ENCODE data around the gene SLC22A1. TPM values are rescaled to one million over a fixed set of nuclear protein-coding genes. Genes with fewer than 3 reads are reported as not detected.

SLC22A1 gene
- total RNA-seq, 2 experiments from 2014 or later: 1.2 to 1.8 TPM

GRCh38 chr6:160170018-160170680 lies 48.5 kb downstream of the SLC22A1 start:
- Mint-ChIP-seq H3K27me3 (peaks cover 4% of the 10 kb centered on the region), H3K36me3 (no peaks in the 10 kb centered on the region), H3K4me3 (no peak overlapping the region), H3K27ac (no peak overlapping the region), H3K4me1 (no peaks in the 10 kb centered on the region), H3K9me3 (no peaks in the 10 kb centered on the region)
- POLR2A ChIA-PET: interaction anchor here (0.5 kb wide), 1 partner anchor 1759 kb away, joined by 5 read pairs; no protein-coding TSS in a partner anchor
- no peak for DNase-seq
- ATAC-seq (ENCODE audit: low read depth): no peak

- POLR2A ChIA-PET: no interaction called here
- H3K27me3 Mint-ChIP-seq: peaks cover 11% of the 10 kb centered on the region
- DNase-seq: no peak
- no peaks in the 10 kb centered on the region for H3K36me3 Mint-ChIP-seq
- no peak overlapping the region for H3K27ac Mint-ChIP-seq
- no peak for ATAC-seq (ENCODE audit: low read depth)
- H3K4me1 Mint-ChIP-seq: no peaks in the 10 kb centered on the region
- no peak overlapping the region for H3K4me3 Mint-ChIP-seq
- no peaks in the 10 kb centered on the region for H3K9me3 Mint-ChIP-seq
These were observed 51.1 kb downstream of the SLC22A1 start for GRCh38 chr6:160172704-160173103.

- Mint-ChIP-seq H3K36me3 (no peaks in the 10 kb centered on the region), H3K4me1 (no peaks in the 10 kb centered on the region)
- POLR2A ChIA-PET: no interaction called here
These were observed 52.4 kb downstream of the SLC22A1 start for GRCh38 chr6:160173806-160174527.

GRCh38 chr6:160174681-160175080 lies 53.1 kb downstream of the SLC22A1 start:
- no peak for ATAC-seq (ENCODE audit: low read depth)

More at GRCh38 chr6:160173806-160174527, 52.4 kb downstream of the SLC22A1 start:
- DNase-seq: no peak
- Mint-ChIP-seq H3K9me3 (no peaks in the 10 kb centered on the region), H3K27me3 (peaks cover 11% of the 10 kb centered on the region), H3K27ac (no peak overlapping the region), H3K4me3 (no peak overlapping the region)
- no peak for ATAC-seq (ENCODE audit: low read depth)

GRCh38 chr6:160177220-160177619 lies 55.6 kb downstream of the SLC22A1 start:
- no peaks in the 10 kb centered on the region for H3K9me3 Mint-ChIP-seq
- POLR2A ChIA-PET: no interaction called here
- DNase-seq (no peak), ATAC-seq (ENCODE audit: low read depth) (no peak)
- H3K36me3 Mint-ChIP-seq: no peaks in the 10 kb centered on the region
- peaks cover 15% of the 10 kb centered on the region for H3K27me3 Mint-ChIP-seq
- H3K4me3 Mint-ChIP-seq: no peak overlapping the region
- H3K27ac Mint-ChIP-seq: no peak overlapping the region
- H3K4me1 Mint-ChIP-seq: no peaks in the 10 kb centered on the region

More at GRCh38 chr6:160174681-160175080, 53.1 kb downstream of the SLC22A1 start:
- no peaks in the 10 kb centered on the region for H3K9me3 Mint-ChIP-seq
- H3K36me3 Mint-ChIP-seq: no peaks in the 10 kb centered on the region
- H3K27me3 Mint-ChIP-seq: peaks cover 11% of the 10 kb centered on the region
- no peaks in the 10 kb centered on the region for H3K4me1 Mint-ChIP-seq
- H3K27ac Mint-ChIP-seq: no peak overlapping the region
- POLR2A ChIA-PET: no interaction called here
- DNase-seq: no peak
- H3K4me3 Mint-ChIP-seq: no peak overlapping the region

- Mint-ChIP-seq H3K27me3 (peaks cover 15% of the 10 kb centered on the region), H3K9me3 (no peaks in the 10 kb centered on the region), H3K27ac (no peak overlapping the region), H3K36me3 (no peaks in the 10 kb centered on the region), H3K4me1 (no peaks in the 10 kb centered on the region), H3K4me3 (no peak overlapping the region)
- POLR2A ChIA-PET: no interaction called here
- ATAC-seq (ENCODE audit: low read depth) (no peak), DNase-seq (no peak)
These were observed 56.7 kb downstream of the SLC22A1 start for GRCh38 chr6:160178271-160178670.

- Mint-ChIP-seq H3K9me3 (no peaks in the 10 kb centered on the region), H3K36me3 (no peaks in the 10 kb centered on the region), H3K4me1 (no peaks in the 10 kb centered on the region), H3K27ac (no peak overlapping the region), H3K27me3 (peaks cover 19% of the 10 kb centered on the region), H3K4me3 (no peak overlapping the region)
- POLR2A ChIA-PET: no interaction called here
- ATAC-seq (ENCODE audit: low read depth) (no peak), DNase-seq (no peak)
These were observed 59.1 kb downstream of the SLC22A1 start for GRCh38 chr6:160180706-160181105.

- no peak overlapping the region for H3K4me3 Mint-ChIP-seq
- DNase-seq (no peak), ATAC-seq (ENCODE audit: low read depth) (no peak)
- peaks cover 4% of the 10 kb centered on the region for H3K27me3 Mint-ChIP-seq
- H3K4me1 Mint-ChIP-seq: no peaks in the 10 kb centered on the region
- POLR2A ChIA-PET: no interaction called here
- peaks cover 6% of the 10 kb centered on the region for H3K9me3 Mint-ChIP-seq
- no peaks in the 10 kb centered on the region for H3K36me3 Mint-ChIP-seq
- H3K27ac Mint-ChIP-seq: no peak overlapping the region
These were observed 67.2 kb downstream of the SLC22A1 start for GRCh38 chr6:160188773-160189172.

GRCh38 chr6:160190081-160190480 lies 68.5 kb downstream of the SLC22A1 start:
- Mint-ChIP-seq H3K4me3 (no peak overlapping the region), H3K27me3 (peaks cover 2% of the 10 kb centered on the region), H3K36me3 (no peaks in the 10 kb centered on the region), H3K9me3 (peaks cover 12% of the 10 kb centered on the region), H3K4me1 (no peaks in the 10 kb centered on the region), H3K27ac (no peak overlapping the region)
- DNase-seq: no peak
- no peak for ATAC-seq (ENCODE audit: low read depth)
- POLR2A ChIA-PET: no interaction called here

GRCh38 chr6:160190973-160191372 lies 69.4 kb downstream of the SLC22A1 start:
- Mint-ChIP-seq H3K27me3 (peaks cover 4% of the 10 kb centered on the region), H3K9me3 (peaks cover 14% of the 10 kb centered on the region), H3K4me1 (no peaks in the 10 kb centered on the region), H3K4me3 (no peak overlapping the region), H3K36me3 (no peaks in the 10 kb centered on the region), H3K27ac (no peak overlapping the region)
- ATAC-seq (ENCODE audit: low read depth) (no peak), DNase-seq (no peak)
- POLR2A ChIA-PET: no interaction called here

- no peak overlapping the region for H3K27ac Mint-ChIP-seq
- DNase-seq (no peak), ATAC-seq (ENCODE audit: low read depth) (no peak)
- H3K27me3 Mint-ChIP-seq: peaks cover 4% of the 10 kb centered on the region
- H3K9me3 Mint-ChIP-seq: peaks cover 14% of the 10 kb centered on the region
- H3K36me3 Mint-ChIP-seq: no peaks in the 10 kb centered on the region
- no peaks in the 10 kb centered on the region for H3K4me1 Mint-ChIP-seq
- POLR2A ChIA-PET: no interaction called here
- no peak overlapping the region for H3K4me3 Mint-ChIP-seq
These were observed 71.2 kb downstream of the SLC22A1 start for GRCh38 chr6:160192840-160193239.

GRCh38 chr6:160194808-160195207 lies 73.2 kb downstream of the SLC22A1 start:
- peaks cover 14% of the 10 kb centered on the region for H3K9me3 Mint-ChIP-seq
- no peaks in the 10 kb centered on the region for H3K36me3 Mint-ChIP-seq
- ATAC-seq (ENCODE audit: low read depth): no peak
- no peak for DNase-seq
- H3K27me3 Mint-ChIP-seq: peaks cover 9% of the 10 kb centered on the region
- POLR2A ChIA-PET: no interaction called here
- H3K4me1 Mint-ChIP-seq: no peaks in the 10 kb centered on the region
- no peak overlapping the region for H3K27ac Mint-ChIP-seq
- no peak overlapping the region for H3K4me3 Mint-ChIP-seq

GRCh38 chr6:160197662-160198061 lies 76.0 kb downstream of the SLC22A1 start:
- POLR2A ChIA-PET: no interaction called here
- Mint-ChIP-seq H3K4me1 (no peaks in the 10 kb centered on the region), H3K4me3 (no peak overlapping the region), H3K27ac (no peak overlapping the region), H3K27me3 (peaks cover 10% of the 10 kb centered on the region), H3K36me3 (no peaks in the 10 kb centered on the region), H3K9me3 (peaks cover 12% of the 10 kb centered on the region)
- ATAC-seq (ENCODE audit: low read depth) (no peak), DNase-seq (no peak)

GRCh38 chr6:160198606-160199211 lies 77.1 kb downstream of the SLC22A1 start:
- Mint-ChIP-seq H3K27ac (no peak overlapping the region), H3K36me3 (no peaks in the 10 kb centered on the region), H3K27me3 (peaks cover 10% of the 10 kb centered on the region), H3K9me3 (peaks cover 8% of the 10 kb centered on the region), H3K4me1 (no peaks in the 10 kb centered on the region), H3K4me3 (no peak overlapping the region)
- POLR2A ChIA-PET: no interaction called here
- DNase-seq (no peak), ATAC-seq (ENCODE audit: low read depth) (no peak)

All from activated naive CD8-positive, alpha-beta T cell treated with anti-CD3 and anti-CD28 coated beads, Interleukin-2, amount 10 ng/mL, durations not matched to agents 7 days and 5 days (primary cell).